B cell (primary cell): ENCODE measurements around the gene PSMB5. TPM values are rescaled to one million over a fixed set of nuclear protein-coding genes. Genes with fewer than 3 reads are reported as not detected.

Experiments used
- ATAC-seq: fragments of 200-7000 bp; cut with Tn5 transposase; one replicate; pipeline ENCODE4 v1.10.0; 2021; ENCODE audit warnings: low read depth, mild to moderate bottlenecking, moderate number of reproducible peaks, moderate library complexity
- CTCF ChIA-PET: fragments of 350-600 bp; sonication (Branson Sonifier 250); formaldehyde crosslinking; loops from one replicate; lab custom pipeline; 2021; ENCODE audit warnings: antibody characterized with exemption, inconsistent platforms; lab: Charles Lee
- POLR2A ChIA-PET: fragments of 350-600 bp; sonication (Branson Sonifier 250); formaldehyde crosslinking; loops from one replicate; lab custom pipeline; 2021; ENCODE audit warnings: antibody characterized with exemption; lab: Charles Lee
- DNase-seq: peaks from one replicate; pipeline ENCODE4 v3.0.0; 2013
- H2AFZ ChIP-seq: 2 replicates; pipeline ENCODE4 v1.6.1; 2012; ENCODE audit warnings: mild to moderate bottlenecking, low read depth, low read length; ENCODE audit not compliant: insufficient read depth, poor library complexity, severe bottlenecking
- H3K27ac ChIP-seq, 2 donors: 1 replicate in 1 of 2; 2 replicates in 1 of 2; pipeline ENCODE4 v1.5.1; 2012 to 2013; ENCODE audit warnings: low read length in 2 of 2, mild to moderate bottlenecking in 2 of 2, moderate library complexity in 1 of 2
- H3K27me3 ChIP-seq, 4 experiments: fragments of 200-600 bp in 1 of 4; sonication (generic) in 1 of 4; replicated peaks in 1 of 4; 1 replicate in 2 of 4; 2 replicates in 2 of 4; pipeline versions ENCODE4 v1.6.1 to v1.7.0; 2013 to 2016; ENCODE audit warnings: low read length in 3 of 4, mild to moderate bottlenecking in 2 of 4, mixed read lengths in 1 of 4, moderate library complexity in 1 of 4; ENCODE audit not compliant: insufficient read depth in 4 of 4, control insufficient read depth in 3 of 4; ENCODE audit errors: control extremely low read depth in 1 of 4
- H3K36me3 ChIP-seq, 2 experiments: replicated peaks in 1 of 2; 1 replicate in 1 of 2; 2 replicates in 1 of 2; pipeline versions ENCODE4 v1.6.1 to v1.7.1; 2013; ENCODE audit warnings: low read length in 1 of 2; ENCODE audit not compliant: insufficient read depth in 2 of 2, control insufficient read depth in 1 of 2; ENCODE audit errors: control extremely low read depth in 1 of 2, extremely low read depth in 1 of 2
- H3K4me1 ChIP-seq, 2 donors: fragments of 200-600 bp in 1 of 2; sonication (generic) in 1 of 2; 1 replicate in 1 of 2; 2 replicates in 1 of 2; pipeline versions ENCODE4 v1.5.1 to v1.6.1; 2013 to 2017; ENCODE audit warnings: low read length in 2 of 2; ENCODE audit not compliant: control insufficient read depth in 2 of 2, insufficient read depth in 2 of 2
- H3K4me2 ChIP-seq: replicated peaks from 2 replicates; pipeline ENCODE3; 2012; ENCODE audit warnings: mild to moderate bottlenecking, low read depth, low read length; ENCODE audit not compliant: poor library complexity, severe bottlenecking
- H3K4me3 ChIP-seq, 5 experiments: fragments of 200-600 bp in 1 of 5; sonication (generic) in 1 of 5; 1 replicate in 3 of 5; 2 replicates in 2 of 5; pipeline versions ENCODE4 v1.5.1 to v1.7.0; 2011 to 2016; ENCODE audit warnings: low read length in 4 of 5, mild to moderate bottlenecking in 4 of 5, low read depth in 2 of 5, control low read depth in 1 of 5, moderate library complexity in 1 of 5; ENCODE audit not compliant: insufficient read depth in 1 of 5; ENCODE audit errors: control extremely low read depth in 1 of 5, extremely low read depth in 1 of 5
- H3K79me2 ChIP-seq: fragments of 200-600 bp; sonication (generic); one replicate; pipeline ENCODE4 v1.6.0; 2016; ENCODE audit warnings: low read length; ENCODE audit not compliant: control insufficient read depth, insufficient read depth
- H3K9ac ChIP-seq: fragments of 200-600 bp; sonication (generic); 2 replicates; pipeline ENCODE4 v1.6.1; 2017; ENCODE audit warnings: mild to moderate bottlenecking, low read length, moderate library complexity
- H3K9me3 ChIP-seq, 3 donors: one replicate each; pipeline versions ENCODE4 v1.6.1 to v1.7.1; 2013; ENCODE audit warnings: low read length in 2 of 3; ENCODE audit not compliant: control insufficient read depth in 2 of 3, insufficient read depth in 1 of 3; ENCODE audit errors: control extremely low read depth in 1 of 3
- H4K20me1 ChIP-seq: 2 replicates; pipeline ENCODE4 v1.6.0; 2012; ENCODE audit warnings: mild to moderate bottlenecking, low read length; ENCODE audit not compliant: insufficient read depth, control insufficient read depth, poor library complexity, severe bottlenecking
- H3K27ac Mint-ChIP-seq: one replicate; pipeline ENCODE4 v1.8.0; 2021; ENCODE audit warnings: mixed read lengths
- H3K27me3 Mint-ChIP-seq: one replicate; pipeline ENCODE4 v1.8.0; 2021; ENCODE audit warnings: mixed read lengths
- H3K4me1 Mint-ChIP-seq: one replicate; pipeline ENCODE4 v1.8.0; 2021; ENCODE audit warnings: mixed read lengths
- H3K4me3 Mint-ChIP-seq: one replicate; pipeline ENCODE4 v1.8.0; 2021; ENCODE audit warnings: mixed read lengths
- H3K9me3 Mint-ChIP-seq: one replicate; pipeline ENCODE4 v1.8.0; 2022; ENCODE audit warnings: mixed read lengths; ENCODE audit not compliant: insufficient read depth
- CTCF ChIP-seq: fragments of 200-600 bp; IDR thresholded peaks from one replicate; pipeline ENCODE4 v1.8.0; 2022; ENCODE audit warnings: antibody characterized with exemption, mild to moderate bottlenecking
- EZH2 ChIP-seq: IDR thresholded peaks from 2 replicates; pipeline ENCODE4 v1.6.1; 2012; ENCODE audit warnings: borderline replicate concordance, low read depth, mild to moderate bottlenecking, moderate library complexity, low read length; ENCODE audit not compliant: insufficient read depth, poor library complexity, severe bottlenecking
- WGBS: methylation state at CpG from one replicate; pipeline ENCODE4 v1.1.5; 2013; ENCODE audit warnings: missing lambda C conversion rate; ENCODE audit not compliant: insufficient coverage; 5-methylcytosine and 5-hydroxymethylcytosine counted together
- intact Hi-C: fragments of 100-400 bp; cut with micrococcal nuclease; formaldehyde crosslinking; loops from one replicate; pipeline ENCODE4 v1.10.0; 2022
- polyA plus RNA-seq: library from polyadenylated mRNA; depleted of rRNA; stranded (reverse); fragments of >200 nt; gene quantifications from 2 replicates; pipeline ENCODE4 v1.2.3, GENCODE V29; 2012
- total RNA-seq, 2 donors: library from RNA; stranded (reverse); fragments of 120-200 nt in 1 of 2; gene quantifications; 1 replicate in 1 of 2; 2 replicates in 1 of 2; pipeline versions ENCODE4 v1.2.3 to v1.2.4, GENCODE V29; 2013 to 2022

PSMB5 gene
- total and polyA plus RNA-seq, 2 donors (not counting 1 experiment from before 2014, with no cell fraction given): 16.5 to 29.0 TPM

- intact Hi-C loops: no loop called here
- Histone ChIP-seq H4K20me1 (peaks cover 43% of the 10 kb centered on the region), H3K79me2 (peaks cover 36% of the 10 kb centered on the region), H3K4me3 (peak overlapping the region; percentile 53 to 73 (median 65)), H2AFZ (peak overlapping the region; percentile 63), H3K36me3 (peaks cover 7 to 62% of the 10 kb centered on the region in 2 experiments), H3K27me3 (no peaks in the 10 kb centered on the region), H3K27ac (peak overlapping the region; percentile 51 to 76), H3K4me2 (peak overlapping the region; percentile 75), H3K9me3 (no peaks in the 10 kb centered on the region), H3K9ac (peak overlapping the region; percentile 65), H3K4me1 (peaks cover 21 to 41% of the 10 kb centered on the region in 2 donors)
- Mint-ChIP-seq H3K4me1 (peaks cover 40% of the 10 kb centered on the region), H3K27ac (peak overlapping the region; percentile 92), H3K4me3 (peak overlapping the region; percentile 98), H3K9me3 (no peaks in the 10 kb centered on the region), H3K27me3 (no peaks in the 10 kb centered on the region)
- DNase-seq: peak; percentile 76
- 0% methylated on average over 12 of the region's 14 CpGs for WGBS
- TF ChIP-seq EZH2 (no peak), CTCF (no peak)
- POLR2A ChIA-PET: interaction anchor here (0.6 to 0.9 kb wide), 3 partner anchors 14 to 836 kb away, joined by 3 to 5 read pairs (median 4); partner anchors contain the start of gene CDH24
- CTCF ChIA-PET: interaction anchor here (0.6 to 4.6 kb wide), 16 partner anchors 9 to 567 kb away, joined by 3 to 34 read pairs (median 6); partner anchors contain the start of genes ACIN1, AJUBA, C14orf119 and CDH24
- peak; percentile 81 for ATAC-seq
These were observed 36.7 kb upstream of the PSMB5 start for GRCh38 chr14:23071244-23071920.
